ENCODE measurements around the gene SLC39A12.

The SLC39A12 gene

DNA sequence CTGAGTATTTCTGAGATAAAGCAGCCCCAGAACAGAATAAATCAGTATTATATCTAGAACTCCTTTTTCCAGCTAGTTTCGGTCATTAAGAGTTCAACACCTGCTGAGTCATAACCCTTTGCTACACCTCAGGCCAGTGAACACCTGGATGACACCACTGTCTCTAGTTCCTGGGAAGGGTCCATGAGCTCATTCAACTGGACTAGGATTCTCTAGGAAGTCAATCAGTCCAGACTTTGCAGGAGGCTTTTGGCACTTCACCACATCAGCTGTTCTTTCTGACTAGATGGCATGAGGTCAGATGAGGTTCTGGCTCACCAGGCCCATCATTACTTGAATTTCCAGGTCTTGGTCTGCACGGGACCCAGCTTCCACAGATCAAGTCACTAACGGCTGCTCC, 11.7 kb downstream of the SLC39A12 start:
- no peak for DNase-seq (ENCODE audit: low spot score)
- no peak overlapping the region for H3K4me3 ChIP-seq
- TF ChIP-seq, protein P1, sequence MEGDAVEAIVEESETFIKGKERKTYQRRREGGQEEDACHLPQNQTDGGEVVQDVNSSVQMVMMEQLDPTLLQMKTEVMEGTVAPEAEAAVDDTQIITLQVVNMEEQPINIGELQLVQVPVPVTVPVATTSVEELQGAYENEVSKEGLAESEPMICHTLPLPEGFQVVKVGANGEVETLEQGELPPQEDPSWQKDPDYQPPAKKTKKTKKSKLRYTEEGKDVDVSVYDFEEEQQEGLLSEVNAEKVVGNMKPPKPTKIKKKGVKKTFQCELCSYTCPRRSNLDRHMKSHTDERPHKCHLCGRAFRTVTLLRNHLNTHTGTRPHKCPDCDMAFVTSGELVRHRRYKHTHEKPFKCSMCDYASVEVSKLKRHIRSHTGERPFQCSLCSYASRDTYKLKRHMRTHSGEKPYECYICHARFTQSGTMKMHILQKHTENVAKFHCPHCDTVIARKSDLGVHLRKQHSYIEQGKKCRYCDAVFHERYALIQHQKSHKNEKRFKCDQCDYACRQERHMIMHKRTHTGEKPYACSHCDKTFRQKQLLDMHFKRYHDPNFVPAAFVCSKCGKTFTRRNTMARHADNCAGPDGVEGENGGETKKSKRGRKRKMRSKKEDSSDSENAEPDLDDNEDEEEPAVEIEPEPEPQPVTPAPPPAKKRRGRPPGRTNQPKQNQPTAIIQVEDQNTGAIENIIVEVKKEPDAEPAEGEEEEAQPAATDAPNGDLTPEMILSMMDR (IDR thresholded peaks at IDR 0.05), result no peak

DNA sequence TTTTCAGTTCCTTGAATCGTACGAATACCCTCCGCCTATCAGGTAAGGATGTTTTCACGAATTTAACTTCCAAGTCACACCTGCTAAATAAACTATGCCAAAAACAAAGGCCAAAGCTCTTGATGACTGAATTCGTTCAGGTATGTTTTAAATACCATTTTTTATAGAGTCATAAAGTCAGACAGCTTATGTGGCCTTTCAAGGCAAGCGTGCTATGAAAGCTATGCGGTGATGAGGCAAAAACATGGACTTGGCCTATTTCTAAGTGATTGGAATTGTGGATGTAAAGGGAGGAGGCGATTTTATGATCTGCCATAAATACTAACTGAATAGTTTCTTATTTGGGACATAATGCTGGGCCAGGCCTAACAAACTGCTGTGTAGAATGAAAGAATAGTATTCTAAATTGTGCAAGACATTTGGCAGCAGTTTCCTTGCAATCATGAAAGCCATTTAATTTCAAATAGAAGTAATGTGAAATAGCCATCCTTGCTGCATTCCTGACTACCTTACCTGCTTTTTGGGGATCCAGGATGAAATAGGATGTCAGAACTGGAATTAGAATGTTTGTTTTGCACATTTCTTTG, 14.0 kb downstream of the SLC39A12 start:
- Histone ChIP-seq H3K4me3 (no peak overlapping the region), H3K27ac (no peak overlapping the region)
- DNase-seq (ENCODE audit: low spot score), result no peak
- TF ChIP-seq, protein P1 (IDR thresholded peaks at IDR 0.05), result no peak

More for the DNA sequence above, 11.7 kb downstream of the SLC39A12 start:
- H3K27ac ChIP-seq, result no peak overlapping the region

DNA sequence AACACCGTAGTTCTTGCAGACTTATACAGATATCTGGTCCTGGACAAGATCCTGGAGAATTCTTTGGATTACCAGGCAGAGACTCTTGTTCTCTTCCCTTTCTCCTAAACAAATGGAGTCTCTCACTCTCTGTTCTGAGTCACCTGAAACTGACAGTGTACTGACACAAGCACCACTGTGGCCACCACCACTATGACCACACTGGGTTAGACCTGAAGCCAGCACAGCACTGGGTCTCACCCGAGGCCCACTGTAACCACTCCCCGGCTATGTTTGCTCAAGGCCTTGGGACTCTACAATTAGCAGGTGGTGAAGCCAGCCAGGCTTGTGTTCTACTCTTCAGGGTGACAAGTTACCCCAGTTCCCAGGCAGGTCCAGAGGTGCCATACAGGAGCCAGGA, 22.8 kb downstream of the SLC39A12 start:
- Histone ChIP-seq H3K4me3 (no peak overlapping the region), H3K27ac (no peak overlapping the region)
- TF ChIP-seq, protein P1 (IDR thresholded peaks at IDR 0.05), result no peak
- no peak for DNase-seq (ENCODE audit: low spot score)

DNA sequence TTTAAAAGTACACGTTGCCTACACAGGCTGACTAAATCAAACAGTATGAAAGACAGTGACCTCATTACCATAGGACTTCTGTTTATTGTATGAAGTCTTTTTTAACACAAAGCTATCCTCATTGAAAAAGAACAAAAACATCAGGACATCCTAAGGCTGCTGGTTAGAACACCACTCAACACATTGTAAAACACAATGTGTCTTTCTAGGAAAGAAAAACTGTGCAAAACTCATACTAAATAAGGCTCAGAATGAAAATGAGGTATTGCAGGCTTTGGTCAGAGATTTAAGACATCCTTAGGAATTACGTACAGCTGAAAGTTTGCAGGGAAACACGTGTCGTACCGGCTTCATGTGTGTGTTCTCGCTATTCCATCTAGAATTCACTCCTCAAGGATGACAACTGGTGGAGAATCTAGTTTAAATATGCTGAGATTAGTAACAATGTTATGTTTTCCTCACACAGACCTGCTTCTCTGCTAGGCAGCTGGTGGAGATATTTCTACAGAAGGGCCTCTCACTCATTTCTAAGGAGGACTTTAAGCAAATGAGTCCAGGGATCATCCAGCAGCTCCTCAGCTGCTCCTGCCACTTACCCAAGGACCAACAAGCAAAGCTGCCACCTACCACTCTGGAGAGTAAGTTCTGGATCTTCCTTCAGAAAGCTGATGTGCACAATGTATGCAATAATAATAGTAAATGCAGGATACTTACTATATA, 29.3 kb downstream of the SLC39A12 start:
- DNase-seq (ENCODE audit: low spot score), result no peak
- Histone ChIP-seq H3K4me3 (no peak overlapping the region), H3K27ac (no peak overlapping the region)
- TF ChIP-seq, protein P1 (IDR thresholded peaks at IDR 0.05), result no peak

DNA sequence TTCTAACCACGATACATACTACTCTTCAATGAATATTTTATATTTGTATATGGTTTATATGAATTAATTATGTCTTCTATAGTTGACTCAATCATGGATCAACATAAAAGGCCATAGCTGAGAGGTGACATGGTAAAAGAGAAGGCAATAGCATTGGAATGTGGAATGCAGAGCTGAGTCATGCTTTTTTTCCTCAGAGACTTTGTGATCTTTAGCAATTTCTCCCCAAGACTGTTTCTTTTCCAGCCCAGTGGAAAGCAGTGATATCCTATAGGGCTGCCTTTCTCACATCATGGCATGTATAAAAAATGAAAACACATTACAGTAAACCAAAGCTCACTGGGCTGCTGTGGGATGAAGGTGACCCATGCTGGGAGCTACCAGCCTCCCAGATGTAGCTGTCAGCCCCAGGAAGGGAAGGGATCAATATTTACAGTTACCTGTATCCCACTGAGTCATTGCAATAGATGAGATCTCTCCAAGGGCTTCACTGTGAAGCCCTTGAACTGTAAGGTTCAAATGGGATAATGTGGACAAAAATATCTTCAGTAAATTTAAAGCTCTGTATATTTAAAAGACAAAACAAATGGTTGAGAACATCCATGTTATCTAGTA, 30.2 kb downstream of the SLC39A12 start:
- H3K27ac ChIP-seq, result no peak overlapping the region
- DNase-seq (ENCODE audit: low spot score), result no peak
- TF ChIP-seq, protein P1 (IDR thresholded peaks at IDR 0.05), result no peak
- no peak overlapping the region for H3K4me3 ChIP-seq

DNA sequence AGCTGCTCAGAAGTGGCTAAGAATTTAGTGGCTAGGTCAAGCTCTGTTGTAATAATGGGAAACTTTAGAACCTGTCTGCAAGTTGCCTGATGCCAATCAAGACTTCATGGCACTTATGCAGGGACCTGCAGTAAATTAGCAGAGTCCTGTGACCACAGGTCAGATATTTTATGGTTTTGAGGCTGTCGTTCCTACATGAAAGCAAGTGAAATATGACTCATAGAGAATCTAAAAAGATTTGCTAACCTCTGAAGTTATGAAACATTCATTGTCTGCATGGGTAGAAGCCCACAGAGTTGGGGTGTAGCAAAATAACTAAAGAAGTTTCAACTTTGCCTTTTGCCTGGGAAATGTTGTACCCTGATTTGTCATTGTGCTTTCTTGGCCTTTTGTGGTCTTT, 32.3 kb downstream of the SLC39A12 start:
- no peak for DNase-seq (ENCODE audit: low spot score)
- TF ChIP-seq, protein P1 (IDR thresholded peaks at IDR 0.05), result no peak
- H3K27ac ChIP-seq, result no peak overlapping the region
- no peak overlapping the region for H3K4me3 ChIP-seq
